ENCODE data around the gene TMEM38A. TPM values are rescaled to one million over a fixed set of nuclear protein-coding genes. Genes with fewer than 3 reads are reported as not detected.

Gene TMEM38A

DNA sequence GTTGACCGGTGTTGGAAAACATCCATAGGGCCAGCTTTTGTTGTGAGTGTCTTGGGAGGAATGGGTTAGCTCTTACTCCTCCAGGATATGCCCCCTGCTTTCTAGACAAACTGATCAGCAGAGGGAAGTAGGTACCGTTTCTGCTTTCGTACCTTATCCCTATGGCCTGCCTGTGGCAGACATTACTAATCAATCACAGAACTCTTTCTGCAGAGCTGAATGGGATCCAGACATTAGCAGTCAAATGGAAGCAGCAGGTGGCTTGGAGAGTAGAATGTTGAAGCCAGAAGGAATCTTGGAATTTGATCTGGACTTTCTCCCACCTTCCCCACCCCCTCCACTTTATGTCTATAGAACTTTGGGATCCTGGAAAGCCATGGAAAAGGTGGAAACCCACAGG is 75.8 kb downstream of the TMEM38A start:
- no peaks in the 10 kb centered on the region for H3K79me1 ChIP-seq (ENCODE audit: low read depth, low read length)
- no peak overlapping the region for H2BK5ac ChIP-seq (ENCODE audit: low read length)
- no peak overlapping the region for H4K91ac ChIP-seq (ENCODE audit: low read depth, low read length, poor library complexity)
- H3K9ac ChIP-seq (ENCODE audit: low read depth, low read length, poor library complexity) = no peak overlapping the region
- H2BK15ac ChIP-seq (ENCODE audit: low read length) = peak overlapping the region; percentile 20
- H2BK120ac ChIP-seq (ENCODE audit: low read depth, low read length) = no peak overlapping the region
- no peak overlapping the region for H3K4me2 ChIP-seq (ENCODE audit: insufficient read depth, low read length, poor library complexity, severe bottlenecking)
- WGBS, 2 donors (ENCODE audit: extremely low coverage in 2 of 2, insufficient read length in 2 of 2, insufficient replicate concordance in 1 of 2) = no CpG with 5 or more reads among the region's 3 CpGs
- no peak overlapping the region for H2BK12ac ChIP-seq (ENCODE audit: low read length)
- H3K23ac ChIP-seq (ENCODE audit: low read depth, low read length, poor library complexity) = no peak overlapping the region
- no peak overlapping the region for H3K14ac ChIP-seq (ENCODE audit: low read length)
- no peaks in the 10 kb centered on the region for H3K27me3 ChIP-seq (ENCODE audit: control insufficient read depth in 3 of 3, insufficient read depth in 3 of 3, low read depth in 1 of 3, low read length in 3 of 3)
- H3K4ac ChIP-seq (ENCODE audit: low read length) = no peak overlapping the region
- no peak overlapping the region for H2AFZ ChIP-seq (ENCODE audit: low read length)
- no peak for DNase-seq (ENCODE audit: low spot score)
- H3K27ac ChIP-seq (replicated peaks; ENCODE audit: low read length) = no peak overlapping the region
- H3K18ac ChIP-seq (ENCODE audit: low read length) = no peak overlapping the region
- peaks cover 9 to 16% of the 10 kb centered on the region in 2 donors for H3K4me1 ChIP-seq (ENCODE audit: control insufficient read depth in 2 of 2, insufficient read depth in 1 of 2, low read depth in 1 of 2, low read length in 2 of 2)
- no peaks in the 10 kb centered on the region for H3K36me3 ChIP-seq (replicated peaks in 1 of 2; ENCODE audit: control insufficient read depth in 2 of 2, insufficient read depth in 2 of 2, low read length in 2 of 2)
- peaks cover 0 to 11% of the 10 kb centered on the region in 2 donors for H3K9me3 ChIP-seq (replicated peaks in 1 of 2; ENCODE audit: control insufficient read depth in 2 of 2, insufficient read depth in 1 of 2, low read depth in 1 of 2, low read length in 2 of 2)
- H3K4me3 ChIP-seq (ENCODE audit: low read length in 2 of 2) = no peak overlapping the region
- H2AK5ac ChIP-seq (ENCODE audit: low read depth, low read length) = no peak overlapping the region
- no peak overlapping the region for H4K8ac ChIP-seq (ENCODE audit: low read depth, low read length)

- no peak overlapping the region for H3K27ac ChIP-seq (replicated peaks; ENCODE audit: low read length)
- peak overlapping the region; percentile 40 for H2AFZ ChIP-seq (ENCODE audit: low read length)
- H3K18ac ChIP-seq (ENCODE audit: low read length) = no peak overlapping the region
- H2BK15ac ChIP-seq (ENCODE audit: low read length) = no peak overlapping the region
- no peaks in the 10 kb centered on the region for H3K79me1 ChIP-seq (ENCODE audit: low read depth, low read length)
- H4K8ac ChIP-seq (ENCODE audit: low read depth, low read length) = no peak overlapping the region
- H2BK5ac ChIP-seq (ENCODE audit: low read length) = no peak overlapping the region
- H3K23ac ChIP-seq (ENCODE audit: low read depth, low read length, poor library complexity) = no peak overlapping the region
- H2BK120ac ChIP-seq (ENCODE audit: low read depth, low read length) = no peak overlapping the region
- H3K4me1 ChIP-seq (ENCODE audit: control insufficient read depth in 2 of 2, insufficient read depth in 1 of 2, low read depth in 1 of 2, low read length in 2 of 2) = peaks cover 3 to 9% of the 10 kb centered on the region in 2 donors
- DNase-seq (ENCODE audit: low spot score) = no peak
- H3K9me3 ChIP-seq (replicated peaks in 1 of 2; ENCODE audit: control insufficient read depth in 2 of 2, insufficient read depth in 1 of 2, low read depth in 1 of 2, low read length in 2 of 2) = peaks cover 0 to 11% of the 10 kb centered on the region in 2 donors
- H2BK12ac ChIP-seq (ENCODE audit: low read length) = no peak overlapping the region
- peak overlapping the region; percentile 1 for H3K14ac ChIP-seq (ENCODE audit: low read length)
- no CpG with 5 or more reads among the region's 4 CpGs for WGBS, 2 donors (ENCODE audit: extremely low coverage in 2 of 2, insufficient read length in 2 of 2, insufficient replicate concordance in 1 of 2)
- H3K4me3 ChIP-seq (ENCODE audit: low read length in 2 of 2) = no peak overlapping the region
- no peak overlapping the region for H3K4ac ChIP-seq (ENCODE audit: low read length)
- H3K36me3 ChIP-seq (replicated peaks in 1 of 2; ENCODE audit: control insufficient read depth in 2 of 2, insufficient read depth in 2 of 2, low read length in 2 of 2) = no peaks in the 10 kb centered on the region
- no peaks in the 10 kb centered on the region for H3K27me3 ChIP-seq (ENCODE audit: control insufficient read depth in 3 of 3, insufficient read depth in 3 of 3, low read depth in 1 of 3, low read length in 3 of 3)
- H3K4me2 ChIP-seq (ENCODE audit: insufficient read depth, low read length, poor library complexity, severe bottlenecking) = no peak overlapping the region
- no peak overlapping the region for H2AK5ac ChIP-seq (ENCODE audit: low read depth, low read length)
- no peak overlapping the region for H3K9ac ChIP-seq (ENCODE audit: low read depth, low read length, poor library complexity)
- H4K91ac ChIP-seq (ENCODE audit: low read depth, low read length, poor library complexity) = no peak overlapping the region
Observed at GRCh38 chr19:16737911-16738310, 77.0 kb downstream of the TMEM38A start.

DNA sequence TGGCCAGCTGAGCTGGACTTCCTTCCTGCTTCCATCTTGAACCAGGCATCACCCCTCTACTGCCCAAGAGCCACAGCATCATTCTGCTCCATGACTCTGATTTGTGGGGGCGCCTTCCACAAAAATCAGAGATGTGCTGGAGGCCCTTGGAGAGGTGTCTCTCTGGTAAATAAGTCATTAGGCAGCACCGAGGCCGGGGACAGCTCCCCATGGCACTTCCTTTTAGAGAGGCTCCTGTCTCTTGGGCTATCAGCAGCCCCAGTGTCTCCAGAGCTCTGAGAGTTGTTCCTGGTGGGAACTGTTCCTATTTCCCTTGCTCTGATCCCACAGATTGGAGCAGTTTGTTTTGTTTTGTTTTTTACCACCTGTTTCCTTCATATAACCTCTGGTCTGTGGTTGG is 78.6 kb downstream of the TMEM38A start:
- WGBS, 2 donors (ENCODE audit: extremely low coverage in 2 of 2, insufficient read length in 2 of 2, insufficient replicate concordance in 1 of 2) = no CpG with 5 or more reads among the region's 3 CpGs
- H3K79me1 ChIP-seq (ENCODE audit: low read depth, low read length) = no peaks in the 10 kb centered on the region
- H3K27ac ChIP-seq (replicated peaks; ENCODE audit: low read length) = no peak overlapping the region
- no peak overlapping the region for H4K91ac ChIP-seq (ENCODE audit: low read depth, low read length, poor library complexity)
- no peak overlapping the region for H2BK120ac ChIP-seq (ENCODE audit: low read depth, low read length)
- no peak overlapping the region for H3K4me2 ChIP-seq (ENCODE audit: insufficient read depth, low read length, poor library complexity, severe bottlenecking)
- H3K18ac ChIP-seq (ENCODE audit: low read length) = no peak overlapping the region
- H2AK5ac ChIP-seq (ENCODE audit: low read depth, low read length) = no peak overlapping the region
- no peak overlapping the region for H3K4me3 ChIP-seq (ENCODE audit: low read length in 2 of 2)
- H3K4me1 ChIP-seq (ENCODE audit: control insufficient read depth in 2 of 2, insufficient read depth in 1 of 2, low read depth in 1 of 2, low read length in 2 of 2) = peaks cover 1 to 2% of the 10 kb centered on the region in 2 donors
- no peak overlapping the region for H3K9ac ChIP-seq (ENCODE audit: low read depth, low read length, poor library complexity)
- DNase-seq (ENCODE audit: low spot score) = no peak
- no peak overlapping the region for H3K4ac ChIP-seq (ENCODE audit: low read length)
- no peak overlapping the region for H3K14ac ChIP-seq (ENCODE audit: low read length)
- no peak overlapping the region for H4K8ac ChIP-seq (ENCODE audit: low read depth, low read length)
- H3K9me3 ChIP-seq (replicated peaks in 1 of 2; ENCODE audit: control insufficient read depth in 2 of 2, insufficient read depth in 1 of 2, low read depth in 1 of 2, low read length in 2 of 2) = peaks cover 0 to 11% of the 10 kb centered on the region in 2 donors
- peak overlapping the region; percentile 78 for H2AFZ ChIP-seq (ENCODE audit: low read length)
- no peak overlapping the region for H2BK5ac ChIP-seq (ENCODE audit: low read length)
- no peak overlapping the region for H3K23ac ChIP-seq (ENCODE audit: low read depth, low read length, poor library complexity)
- H3K36me3 ChIP-seq (replicated peaks in 1 of 2; ENCODE audit: control insufficient read depth in 2 of 2, insufficient read depth in 2 of 2, low read length in 2 of 2) = no peaks in the 10 kb centered on the region
- H3K27me3 ChIP-seq (ENCODE audit: control insufficient read depth in 3 of 3, insufficient read depth in 3 of 3, low read depth in 1 of 3, low read length in 3 of 3) = no peaks in the 10 kb centered on the region
- H2BK12ac ChIP-seq (ENCODE audit: low read length) = no peak overlapping the region
- H2BK15ac ChIP-seq (ENCODE audit: low read length) = no peak overlapping the region

Small RNAs within 50 kb of the gene (small RNA-seq; reads per million reads assigned to genes)
- gene AC008737.2 (ENCODE audit: insufficient read depth) = not detected

Measured in neuronal stem cell (in vitro differentiated cells).